Stimulated activated CD8-positive, alpha-beta memory T cell treated with anti-CD3 and anti-CD28 coated beads, Interleukin-7, amount 100 ng/mL, for 4 hours (primary cell): Measurements from ENCODE around the gene ARF3.
"Not testable (repeated sequence)": the region's sequence is repeated elsewhere in the genome, so short reads cannot be mapped to it uniquely, and the experiment has no call there.

Source experiments
- DNase-seq, 2 donors: peaks; one replicate each; pipeline ENCODE4 v3.0.0-alpha.2; 2020; ENCODE audit warnings: low read depth in 2 of 2

The ARF3 gene

GRCh38 chr12:48929551-48929950 is 27.7 kb downstream of the ARF3 start:
- DNase-seq: no peak

DNA sequence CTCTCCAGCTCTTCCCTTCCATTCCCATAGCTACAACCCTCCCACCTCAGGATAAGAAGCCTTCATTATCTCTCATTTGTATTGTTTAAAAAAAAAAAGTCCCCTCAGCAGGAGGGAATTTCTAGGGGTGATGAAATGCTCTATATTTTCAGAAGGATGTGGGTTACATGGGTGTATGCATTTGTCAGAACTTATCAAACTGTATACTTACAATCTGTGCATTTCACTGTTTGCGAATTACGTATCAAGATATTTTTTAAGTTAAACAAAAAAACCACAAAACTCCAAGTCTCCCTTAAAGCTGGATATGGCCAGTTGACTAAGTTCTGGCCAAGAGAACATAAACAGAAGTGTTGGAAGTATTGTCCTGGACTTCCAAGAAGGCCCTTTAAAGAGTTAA is 30.0 kb downstream of the ARF3 start:
- DNase-seq: no peak

DNA sequence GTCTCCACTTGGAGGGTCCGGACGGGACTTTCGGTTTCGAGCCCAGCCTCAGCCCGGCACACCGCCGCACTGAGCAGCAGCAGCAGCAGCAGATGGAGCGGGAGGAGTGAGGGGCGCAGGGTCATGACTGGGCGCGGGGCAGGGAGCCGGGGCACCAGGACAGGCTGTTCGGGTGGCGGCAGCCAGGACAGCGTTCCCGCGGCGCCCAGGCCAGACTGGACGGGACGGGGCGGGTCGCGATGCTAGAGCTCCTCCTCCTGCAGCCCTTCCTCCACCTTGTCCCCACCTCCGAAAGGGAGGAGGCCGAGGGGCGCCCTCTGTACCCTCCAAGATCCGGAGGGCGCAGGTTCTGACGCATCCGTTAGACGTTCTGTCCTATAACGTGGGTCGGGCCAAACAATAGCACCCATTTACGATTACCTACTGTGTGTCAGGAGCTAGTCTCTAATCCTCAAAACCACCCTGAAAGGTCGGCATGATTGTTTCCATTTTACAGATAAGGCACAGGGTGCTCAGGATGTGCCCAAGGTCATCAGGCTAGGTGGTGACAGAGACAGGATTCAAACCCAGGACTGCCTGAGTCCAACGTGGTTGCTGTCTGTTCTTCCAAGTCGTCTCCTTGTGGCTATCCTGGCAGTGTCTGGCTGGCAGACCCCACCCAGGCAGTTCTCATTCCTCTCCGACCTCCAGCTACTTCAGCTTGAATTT is 31.8 kb downstream of the ARF3 start, which contains the start of gene FKBP11:
Gene FKBP11, minus strand, starts transcription at position 189 of the 708 bp plus-strand sequence. Its CDS starts 64 bp downstream, at position 125.
- DNase-seq: peak; percentile 74 to 81

DNA sequence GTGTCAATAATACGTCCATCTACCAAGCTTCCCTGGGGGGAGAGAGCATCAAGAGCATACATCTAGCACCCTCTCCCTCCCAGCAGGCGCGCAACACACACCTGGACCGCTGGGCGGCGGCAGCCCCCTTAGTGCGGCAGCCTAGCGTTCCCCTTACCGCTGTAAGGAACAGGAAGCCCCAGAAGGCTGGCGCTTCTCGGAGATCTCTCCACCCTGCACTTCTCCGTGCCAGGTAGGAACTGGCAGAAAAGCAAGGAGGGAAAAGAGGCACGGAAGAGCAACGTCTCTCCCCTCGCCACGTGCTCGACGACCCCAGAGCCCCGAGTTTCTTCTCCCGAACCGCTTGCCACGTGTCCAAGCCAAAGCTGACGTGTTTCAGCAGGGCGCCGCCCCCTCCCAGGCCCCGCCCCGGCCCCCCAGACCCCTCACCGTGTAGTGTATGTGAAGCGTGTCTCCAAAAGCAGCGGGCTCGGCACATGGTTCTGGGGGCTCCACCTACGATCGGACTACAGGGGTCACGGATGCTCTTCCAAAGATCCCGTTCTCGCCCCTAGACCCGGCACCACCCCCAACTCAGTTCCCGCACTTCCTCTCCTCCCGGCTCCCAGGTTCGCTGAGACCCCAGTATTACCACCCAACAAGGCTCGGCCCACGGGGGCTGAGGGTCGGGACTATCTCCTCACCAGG is 32.5 kb downstream of the ARF3 start:
- peak; percentile 71 to 75 for DNase-seq

- no peak for DNase-seq
Measured at GRCh38 chr12:48923117-48923516, 34.2 kb downstream of the ARF3 start.

- DNase-seq: peak; percentile 20 to 28
Measured at GRCh38 chr12:48917857-48918537, 39.3 kb downstream of the ARF3 start.

- no peak for DNase-seq
Measured at GRCh38 chr12:48910196-48910595, 47.1 kb downstream of the ARF3 start.

- DNase-seq: not testable (repeated sequence)
Measured at GRCh38 chr12:48909698-48910097, 47.6 kb downstream of the ARF3 start.

- no peak for DNase-seq
Measured at GRCh38 chr12:48907245-48907644, 50.0 kb downstream of the ARF3 start.

DNA sequence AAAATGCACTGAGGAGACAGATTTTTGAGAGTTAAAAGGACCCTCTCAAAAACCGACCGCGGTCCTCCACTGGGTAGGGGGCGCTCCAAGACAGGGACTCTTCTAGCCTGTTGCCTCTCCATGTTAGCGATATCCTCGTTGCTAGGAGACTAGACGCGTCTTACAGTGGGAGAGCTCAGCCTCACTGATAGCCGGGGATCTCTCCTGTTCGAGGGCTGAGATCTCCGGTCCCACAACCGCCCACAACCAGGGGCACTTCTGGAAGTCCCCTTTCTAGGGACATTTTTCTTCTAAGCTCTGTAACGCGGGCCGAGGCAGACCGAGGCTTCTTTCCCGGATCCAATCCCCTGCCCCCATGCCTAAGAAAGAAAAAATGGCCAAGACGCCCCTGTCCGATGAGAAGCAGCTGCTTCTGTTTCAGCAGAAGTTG is 53.3 kb downstream of the ARF3 start:
- peak; percentile 71 to 75 for DNase-seq

DNA sequence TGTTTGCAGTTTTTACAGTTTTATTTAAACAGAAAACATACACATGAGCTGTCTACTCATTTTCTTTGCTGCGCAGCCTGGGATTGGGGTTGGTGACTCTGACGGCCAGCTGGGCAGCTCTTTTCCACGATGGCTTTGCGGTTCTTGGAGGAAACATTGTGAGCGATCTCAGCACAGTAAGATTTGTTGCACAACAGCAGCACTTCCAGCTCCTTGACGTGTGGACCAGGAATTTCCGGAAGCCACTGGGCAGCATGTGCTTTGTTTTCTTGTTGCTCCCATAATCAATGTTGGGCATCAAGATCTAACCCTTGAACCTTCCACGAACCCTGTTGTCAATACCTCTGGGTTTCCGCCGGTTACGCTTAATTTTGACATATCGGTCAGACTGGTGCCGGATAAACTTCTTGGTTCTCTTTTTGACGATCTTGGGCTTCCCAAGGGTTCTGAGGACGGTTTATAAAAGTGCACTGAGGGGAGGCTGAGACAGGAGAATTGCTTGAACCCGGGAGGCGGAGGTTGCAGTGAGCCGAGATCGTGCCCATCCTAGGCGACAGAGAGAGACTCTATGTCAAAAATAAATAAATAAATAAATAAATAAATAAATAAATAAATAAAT is 53.8 kb downstream of the ARF3 start:
- no peak for DNase-seq

DNA sequence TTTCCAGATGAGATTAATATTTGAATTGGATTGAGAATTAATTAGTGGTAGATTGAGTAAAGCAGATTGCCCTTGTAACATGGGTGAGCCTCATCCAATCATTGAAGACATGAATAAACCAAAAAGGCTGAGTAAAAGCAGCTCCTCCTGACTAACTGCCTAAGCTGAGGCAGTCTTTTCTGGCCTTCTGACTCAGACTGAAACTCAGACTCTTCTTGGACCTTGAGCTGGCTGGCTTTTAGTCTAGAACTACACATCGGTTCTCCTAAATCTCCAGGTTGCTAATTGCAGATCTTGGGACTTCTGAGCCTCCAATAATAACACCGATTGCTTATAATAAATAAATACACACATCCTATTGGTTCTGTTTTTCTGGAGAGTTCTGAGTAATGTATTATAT is 56.0 kb downstream of the ARF3 start:
- no peak for DNase-seq

DNA sequence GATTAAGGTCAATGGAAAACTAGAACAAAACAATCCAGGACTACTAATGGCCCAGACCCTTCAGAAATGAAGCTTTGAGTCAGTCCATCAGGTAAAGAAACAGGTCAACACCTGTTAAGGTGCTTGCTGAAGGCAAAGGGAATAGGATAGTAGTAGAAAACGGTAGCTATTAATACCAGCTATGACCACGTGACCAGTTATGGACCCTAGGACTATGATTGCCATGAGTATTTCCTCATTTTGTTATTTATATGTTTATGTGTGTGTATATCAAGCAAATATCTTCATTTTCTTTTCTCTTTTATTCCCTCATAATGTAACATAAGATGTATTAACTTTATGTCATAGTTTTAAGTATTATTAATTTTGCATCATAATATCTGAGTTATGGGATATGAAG is 57.6 kb downstream of the ARF3 start:
- DNase-seq: no peak

- no peak for DNase-seq
Measured at GRCh38 chr12:48894271-48894670, 63.0 kb downstream of the ARF3 start.

DNA sequence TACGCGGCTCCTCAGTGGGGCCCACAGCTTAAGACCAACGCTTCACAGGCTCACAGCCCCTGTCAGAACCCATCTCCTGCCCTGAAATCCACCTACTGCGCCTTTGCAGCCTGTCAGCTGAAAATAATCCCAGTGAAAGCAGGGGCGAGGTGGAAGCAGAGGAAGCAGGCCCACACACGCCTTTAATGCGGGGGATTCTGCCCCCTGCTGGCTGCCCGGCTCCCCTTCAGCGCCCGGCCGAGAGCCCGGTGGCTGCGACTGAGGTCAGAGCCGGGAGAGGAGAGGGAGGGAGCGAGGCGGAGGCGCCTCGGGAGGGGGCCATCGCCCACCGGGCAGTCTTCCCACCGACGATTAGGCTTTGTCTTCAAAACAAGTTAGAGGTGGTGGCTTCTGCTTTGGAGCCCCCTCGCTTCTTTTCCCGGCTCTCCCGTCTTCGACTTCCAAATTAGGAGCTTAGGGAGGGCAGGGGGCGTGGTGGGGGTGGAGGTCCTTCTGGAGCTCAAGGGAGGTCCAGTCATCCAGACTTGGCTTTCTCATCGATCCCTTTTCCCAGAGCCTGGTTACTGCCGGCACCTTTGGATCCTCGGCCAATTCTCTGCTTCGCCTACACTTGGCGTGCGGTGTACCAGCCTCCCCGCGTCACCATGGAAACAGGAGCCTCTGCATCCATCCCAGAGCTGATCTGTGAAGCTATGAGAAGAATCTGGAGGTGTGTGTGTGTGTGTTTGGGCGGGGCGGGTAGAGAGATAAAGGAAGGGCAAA is 66.4 kb downstream of the ARF3 start:
- DNase-seq: peak; percentile 24 to 57

DNA sequence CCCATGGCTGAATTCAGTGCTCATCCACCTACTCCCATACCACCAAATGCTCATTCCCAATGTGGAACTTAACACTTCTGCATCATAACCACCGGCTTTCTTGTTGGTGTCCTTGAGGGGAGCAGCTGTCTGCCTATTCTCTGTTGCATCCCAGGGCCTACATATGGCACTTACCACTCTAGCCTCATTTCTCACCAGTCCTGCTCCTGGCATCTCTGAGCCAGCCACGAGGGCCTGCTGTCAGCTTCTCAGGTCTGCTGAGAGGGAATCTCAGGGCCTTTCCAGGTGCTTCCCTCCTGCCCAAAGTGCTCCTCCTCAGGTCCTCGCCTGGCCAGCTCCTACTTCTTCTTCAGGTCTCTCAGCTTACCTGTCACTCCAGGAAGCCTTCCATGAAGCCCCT is 67.6 kb downstream of the ARF3 start:
- DNase-seq: no peak
